B cell (primary cell): ENCODE data around the gene ZNF606. TPM values are rescaled to one million over a fixed set of nuclear protein-coding genes. Genes with fewer than 3 reads are reported as not detected.

Experiments used
- ATAC-seq: fragments of 200-7000 bp; cut with Tn5 transposase; one replicate; pipeline ENCODE4 v1.10.0; 2021; ENCODE audit warnings: low read depth, mild to moderate bottlenecking, moderate number of reproducible peaks, moderate library complexity
- CTCF ChIA-PET: fragments of 350-600 bp; sonication (Branson Sonifier 250); formaldehyde crosslinking; loops from one replicate; lab custom pipeline; 2021; ENCODE audit warnings: antibody characterized with exemption, inconsistent platforms; lab: Charles Lee
- POLR2A ChIA-PET: fragments of 350-600 bp; sonication (Branson Sonifier 250); formaldehyde crosslinking; loops from one replicate; lab custom pipeline; 2021; ENCODE audit warnings: antibody characterized with exemption; lab: Charles Lee
- DNase-seq: peaks from one replicate; pipeline ENCODE4 v3.0.0; 2013
- H2AFZ ChIP-seq: 2 replicates; pipeline ENCODE4 v1.6.1; 2012; ENCODE audit warnings: mild to moderate bottlenecking, low read depth, low read length; ENCODE audit not compliant: insufficient read depth, poor library complexity, severe bottlenecking
- H3K27ac ChIP-seq, 2 donors: 1 replicate in 1 of 2; 2 replicates in 1 of 2; pipeline ENCODE4 v1.5.1; 2012 to 2013; ENCODE audit warnings: low read length in 2 of 2, mild to moderate bottlenecking in 2 of 2, moderate library complexity in 1 of 2
- H3K27me3 ChIP-seq, 4 experiments: fragments of 200-600 bp in 1 of 4; sonication (generic) in 1 of 4; replicated peaks in 1 of 4; 1 replicate in 2 of 4; 2 replicates in 2 of 4; pipeline versions ENCODE4 v1.6.1 to v1.7.0; 2013 to 2016; ENCODE audit warnings: low read length in 3 of 4, mild to moderate bottlenecking in 2 of 4, mixed read lengths in 1 of 4, moderate library complexity in 1 of 4; ENCODE audit not compliant: insufficient read depth in 4 of 4, control insufficient read depth in 3 of 4; ENCODE audit errors: control extremely low read depth in 1 of 4
- H3K36me3 ChIP-seq, 2 experiments: replicated peaks in 1 of 2; 1 replicate in 1 of 2; 2 replicates in 1 of 2; pipeline versions ENCODE4 v1.6.1 to v1.7.1; 2013; ENCODE audit warnings: low read length in 1 of 2; ENCODE audit not compliant: insufficient read depth in 2 of 2, control insufficient read depth in 1 of 2; ENCODE audit errors: control extremely low read depth in 1 of 2, extremely low read depth in 1 of 2
- H3K4me1 ChIP-seq, 2 donors: fragments of 200-600 bp in 1 of 2; sonication (generic) in 1 of 2; 1 replicate in 1 of 2; 2 replicates in 1 of 2; pipeline versions ENCODE4 v1.5.1 to v1.6.1; 2013 to 2017; ENCODE audit warnings: low read length in 2 of 2; ENCODE audit not compliant: control insufficient read depth in 2 of 2, insufficient read depth in 2 of 2
- H3K4me2 ChIP-seq: replicated peaks from 2 replicates; pipeline ENCODE3; 2012; ENCODE audit warnings: mild to moderate bottlenecking, low read depth, low read length; ENCODE audit not compliant: poor library complexity, severe bottlenecking
- H3K4me3 ChIP-seq, 5 experiments: fragments of 200-600 bp in 1 of 5; sonication (generic) in 1 of 5; 1 replicate in 3 of 5; 2 replicates in 2 of 5; pipeline versions ENCODE4 v1.5.1 to v1.7.0; 2011 to 2016; ENCODE audit warnings: low read length in 4 of 5, mild to moderate bottlenecking in 4 of 5, low read depth in 2 of 5, control low read depth in 1 of 5, moderate library complexity in 1 of 5; ENCODE audit not compliant: insufficient read depth in 1 of 5; ENCODE audit errors: control extremely low read depth in 1 of 5, extremely low read depth in 1 of 5
- H3K79me2 ChIP-seq: fragments of 200-600 bp; sonication (generic); one replicate; pipeline ENCODE4 v1.6.0; 2016; ENCODE audit warnings: low read length; ENCODE audit not compliant: control insufficient read depth, insufficient read depth
- H3K9ac ChIP-seq: fragments of 200-600 bp; sonication (generic); 2 replicates; pipeline ENCODE4 v1.6.1; 2017; ENCODE audit warnings: mild to moderate bottlenecking, low read length, moderate library complexity
- H3K9me3 ChIP-seq, 3 donors: one replicate each; pipeline versions ENCODE4 v1.6.1 to v1.7.1; 2013; ENCODE audit warnings: low read length in 2 of 3; ENCODE audit not compliant: control insufficient read depth in 2 of 3, insufficient read depth in 1 of 3; ENCODE audit errors: control extremely low read depth in 1 of 3
- H4K20me1 ChIP-seq: 2 replicates; pipeline ENCODE4 v1.6.0; 2012; ENCODE audit warnings: mild to moderate bottlenecking, low read length; ENCODE audit not compliant: insufficient read depth, control insufficient read depth, poor library complexity, severe bottlenecking
- H3K27ac Mint-ChIP-seq: one replicate; pipeline ENCODE4 v1.8.0; 2021; ENCODE audit warnings: mixed read lengths
- H3K27me3 Mint-ChIP-seq: one replicate; pipeline ENCODE4 v1.8.0; 2021; ENCODE audit warnings: mixed read lengths
- H3K4me1 Mint-ChIP-seq: one replicate; pipeline ENCODE4 v1.8.0; 2021; ENCODE audit warnings: mixed read lengths
- H3K4me3 Mint-ChIP-seq: one replicate; pipeline ENCODE4 v1.8.0; 2021; ENCODE audit warnings: mixed read lengths
- H3K9me3 Mint-ChIP-seq: one replicate; pipeline ENCODE4 v1.8.0; 2022; ENCODE audit warnings: mixed read lengths; ENCODE audit not compliant: insufficient read depth
- CTCF ChIP-seq: fragments of 200-600 bp; IDR thresholded peaks from one replicate; pipeline ENCODE4 v1.8.0; 2022; ENCODE audit warnings: antibody characterized with exemption, mild to moderate bottlenecking
- EZH2 ChIP-seq: IDR thresholded peaks from 2 replicates; pipeline ENCODE4 v1.6.1; 2012; ENCODE audit warnings: borderline replicate concordance, low read depth, mild to moderate bottlenecking, moderate library complexity, low read length; ENCODE audit not compliant: insufficient read depth, poor library complexity, severe bottlenecking
- WGBS: methylation state at CpG from one replicate; pipeline ENCODE4 v1.1.5; 2013; ENCODE audit warnings: missing lambda C conversion rate; ENCODE audit not compliant: insufficient coverage; 5-methylcytosine and 5-hydroxymethylcytosine counted together
- intact Hi-C: fragments of 100-400 bp; cut with micrococcal nuclease; formaldehyde crosslinking; loops from one replicate; pipeline ENCODE4 v1.10.0; 2022
- polyA minus RNA-seq: library from RNA; depleted of rRNA, polyadenylated mRNA; stranded (reverse); fragments of >200 nt; gene quantifications from 2 replicates; pipeline ENCODE4 v1.2.3, GENCODE V29; 2012
- polyA plus RNA-seq: library from polyadenylated mRNA; depleted of rRNA; stranded (reverse); fragments of >200 nt; gene quantifications from 2 replicates; pipeline ENCODE4 v1.2.3, GENCODE V29; 2012
- total RNA-seq, 2 donors: library from RNA; stranded (reverse); fragments of 120-200 nt in 1 of 2; gene quantifications; 1 replicate in 1 of 2; 2 replicates in 1 of 2; pipeline versions ENCODE4 v1.2.3 to v1.2.4, GENCODE V29; 2013 to 2022

ZNF606 gene
- total RNA-seq (48.1 and 48.4 TPM in 2 replicates), polyA plus RNA-seq (11.5 and 12.4 TPM in 2 replicates), polyA minus RNA-seq (17.0 and 17.6 TPM in 2 replicates)
- 27.6 TPM for total RNA-seq (2013)

GRCh38 chr19:58002384-58003173, at the start of gene ZNF606:
Gene ZNF606 (minus strand): TSS chr19:58002820. CDS start chr19:58001319, 1,501 bp downstream.
- peak within 1 kb of the TSS; percentile 81 to 91 for H3K27ac ChIP-seq
- H3K9ac ChIP-seq = peak within 1 kb of the TSS; percentile 93
- H3K4me3 ChIP-seq = peak within 1 kb of the TSS; percentile 77 to 98 (median 94)
- TF ChIP-seq EZH2 (no peak), CTCF (no peak)
- peaks cover 5% of the 10 kb centered on the region for H3K9me3 Mint-ChIP-seq
- peak within 1 kb of the TSS; percentile 88 for H3K27ac Mint-ChIP-seq
- H4K20me1 ChIP-seq = no peaks in the 10 kb centered on the region
- H3K4me3 Mint-ChIP-seq = peak within 1 kb of the TSS; percentile 91
- peaks cover 35% of the 10 kb centered on the region for H3K4me1 Mint-ChIP-seq
- peaks cover 22 to 27% of the 10 kb centered on the region in 2 donors for H3K4me1 ChIP-seq
- peaks cover 41% of the 10 kb centered on the region for H3K79me2 ChIP-seq
- no peaks in the 10 kb centered on the region for H3K27me3 ChIP-seq
- DNase-seq (peak; percentile 93), ATAC-seq (peak; percentile 96)
- peaks cover 9 to 43% of the 10 kb centered on the region in 2 experiments for H3K36me3 ChIP-seq
- POLR2A ChIA-PET = interaction anchor here (0.6 to 1.7 kb wide), 12 partner anchors 16 to 639 kb away, joined by 3 to 7 read pairs (median 4); partner anchors contain the start of genes TRAPPC2B, ZNF135, ZNF211 and ZNF417
- H2AFZ ChIP-seq = peak within 1 kb of the TSS; percentile 99
- CTCF ChIA-PET = interaction anchor here (1.4 to 2.2 kb wide), 2 partner anchors 19 to 517 kb away, joined by 4 to 7 read pairs; partner anchors contain the start of gene ZBTB45
- under 1% methylated on average over 91 of the region's 91 CpGs for WGBS
- no peaks in the 10 kb centered on the region for H3K27me3 Mint-ChIP-seq
- peak within 1 kb of the TSS; percentile 93 for H3K4me2 ChIP-seq
- intact Hi-C loops = loop anchor here (1.0 to 10.0 kb wide), 8 partner anchors 55 to 618 kb away; partner anchors contain the start of genes ZNF135, ZNF256, ZNF329 and ZNF417
- H3K9me3 ChIP-seq = peaks cover 2 to 48% (median 34%) of the 10 kb centered on the region in 3 donors
